GM18505 (cell line): ENCODE data around the gene MARVELD2.
"Not testable (repeated sequence)": the region's sequence is repeated elsewhere in the genome, so short reads cannot be mapped to it uniquely, and the experiment has no call there.

ENCODE experiments used
- ATAC-seq: cut with Tn5 transposase; IDR thresholded peaks from one replicate; pipeline ENCODE4 v1.9.1; 2021; ENCODE audit not compliant: unreplicated experiment
- POLR2A ChIP-seq: IDR thresholded peaks from 4 replicates; pipeline ENCODE4 v1.6.1; 2011; ENCODE audit warnings: borderline replicate concordance; ENCODE audit not compliant: insufficient read depth, insufficient read length; ENCODE audit errors: extremely low read depth

MARVELD2 gene

GRCh38 chr5:69416699-69417098 is 1.8 kb downstream of the MARVELD2 start:
- TF ChIP-seq POLR2A = no peak
- ATAC-seq = no peak

GRCh38 chr5:69418554-69418953 is 3.6 kb downstream of the MARVELD2 start:
- ATAC-seq = no peak
- no peak for TF ChIP-seq POLR2A

- no peak for TF ChIP-seq POLR2A
- no peak for ATAC-seq
Measured at GRCh38 chr5:69431424-69432303, 16.7 kb downstream of the MARVELD2 start.

- no peak for TF ChIP-seq POLR2A
- ATAC-seq = no peak
Measured at GRCh38 chr5:69432412-69433206, 17.7 kb downstream of the MARVELD2 start.

- ATAC-seq = not testable (repeated sequence)
Measured at GRCh38 chr5:69435276-69435884, 20.5 kb downstream of the MARVELD2 start.

GRCh38 chr5:69444127-69444754 is 29.3 kb downstream of the MARVELD2 start:
- TF ChIP-seq POLR2A = no peak
- no peak for ATAC-seq

GRCh38 chr5:69449511-69449910 is 34.6 kb downstream of the MARVELD2 start:
- ATAC-seq = no peak
- TF ChIP-seq POLR2A = no peak

GRCh38 chr5:69450116-69450515 is 35.2 kb downstream of the MARVELD2 start:
- ATAC-seq = no peak
- no peak for TF ChIP-seq POLR2A

- ATAC-seq = not testable (repeated sequence)
Measured at GRCh38 chr5:69450527-69450926, 35.6 kb downstream of the MARVELD2 start.

- TF ChIP-seq POLR2A = no peak
- no peak for ATAC-seq
Measured at GRCh38 chr5:69451941-69452647, 37.2 kb downstream of the MARVELD2 start.

- ATAC-seq = not testable (repeated sequence)
Measured at GRCh38 chr5:69453487-69453886, 38.6 kb downstream of the MARVELD2 start.

GRCh38 chr5:69454460-69455249 is 39.7 kb downstream of the MARVELD2 start:
- ATAC-seq = no peak
- no peak for TF ChIP-seq POLR2A

GRCh38 chr5:69455428-69455988 is 40.6 kb downstream of the MARVELD2 start:
- ATAC-seq = not testable (repeated sequence)
